ENCODE data around the gene C2CD4C.
"Not testable (repeated sequence)": the region's sequence is repeated elsewhere in the genome, so short reads cannot be mapped to it uniquely, and the experiment has no call there.

Gene C2CD4C

GRCh38 chr19:412356-413355, 3.7 kb upstream of the C2CD4C start:
- DNase-seq = no peak

- DNase-seq = no peak
Observed at GRCh38 chr19:411723-412355, 2.9 kb upstream of the C2CD4C start.

DNA sequence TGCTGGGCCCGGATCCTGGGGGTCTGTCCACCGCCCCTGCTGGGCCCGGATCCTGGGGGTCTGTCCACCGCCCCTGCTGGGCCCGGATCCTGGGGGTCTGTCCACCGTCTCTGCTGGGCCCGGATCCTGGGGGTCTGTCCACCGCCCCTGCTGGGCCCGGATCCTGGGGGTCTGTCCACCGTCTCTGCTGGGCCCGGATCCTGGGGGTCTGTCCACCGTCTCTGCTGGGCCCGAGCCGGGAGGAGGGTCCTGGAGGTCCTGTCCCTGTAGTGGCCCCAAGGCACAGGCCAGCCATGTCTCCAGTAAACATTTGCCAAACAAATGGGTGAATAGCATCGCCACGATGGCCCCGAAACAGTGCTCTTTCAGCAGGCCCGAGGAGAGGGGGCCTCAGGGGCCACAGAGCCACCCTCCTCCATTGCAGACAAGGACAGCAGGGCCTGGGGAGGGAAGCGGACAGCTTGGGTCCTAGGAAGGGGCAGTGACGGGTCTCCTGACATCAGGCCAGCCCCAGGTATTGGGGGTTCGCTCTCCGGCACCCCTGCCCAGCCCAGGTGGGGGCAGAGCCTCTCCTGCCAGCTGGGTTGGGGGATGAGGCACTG, 2.3 kb upstream of the C2CD4C start:
- DNase-seq = not testable (repeated sequence)

DNA sequence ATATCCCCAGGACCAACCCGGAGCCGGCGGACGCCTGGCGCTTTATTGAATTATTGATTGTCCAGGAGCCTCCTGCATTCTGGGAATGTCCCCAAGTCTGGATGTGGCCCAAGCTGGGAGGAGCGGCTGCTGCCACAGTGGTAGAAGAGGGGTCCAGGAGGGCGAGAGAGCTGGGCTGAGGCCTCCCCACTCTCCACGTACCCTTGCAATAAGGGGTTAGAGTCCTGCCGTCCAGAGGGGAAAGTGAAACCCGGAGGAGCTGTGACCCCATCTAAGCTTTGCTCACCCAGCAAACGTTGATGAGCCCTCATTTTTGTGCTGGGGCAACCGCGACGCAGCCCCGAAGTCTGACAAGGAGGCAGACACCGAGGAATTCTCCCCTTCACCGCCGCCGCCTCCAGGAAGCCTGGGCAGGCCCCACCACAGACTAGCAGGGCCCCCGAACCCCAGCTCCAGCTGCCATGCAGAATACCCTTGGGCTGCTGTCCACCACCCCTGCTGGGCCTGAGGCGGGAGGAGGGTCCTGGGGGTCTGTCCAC, 1.4 kb upstream of the C2CD4C start:
- no peak for DNase-seq

DNA sequence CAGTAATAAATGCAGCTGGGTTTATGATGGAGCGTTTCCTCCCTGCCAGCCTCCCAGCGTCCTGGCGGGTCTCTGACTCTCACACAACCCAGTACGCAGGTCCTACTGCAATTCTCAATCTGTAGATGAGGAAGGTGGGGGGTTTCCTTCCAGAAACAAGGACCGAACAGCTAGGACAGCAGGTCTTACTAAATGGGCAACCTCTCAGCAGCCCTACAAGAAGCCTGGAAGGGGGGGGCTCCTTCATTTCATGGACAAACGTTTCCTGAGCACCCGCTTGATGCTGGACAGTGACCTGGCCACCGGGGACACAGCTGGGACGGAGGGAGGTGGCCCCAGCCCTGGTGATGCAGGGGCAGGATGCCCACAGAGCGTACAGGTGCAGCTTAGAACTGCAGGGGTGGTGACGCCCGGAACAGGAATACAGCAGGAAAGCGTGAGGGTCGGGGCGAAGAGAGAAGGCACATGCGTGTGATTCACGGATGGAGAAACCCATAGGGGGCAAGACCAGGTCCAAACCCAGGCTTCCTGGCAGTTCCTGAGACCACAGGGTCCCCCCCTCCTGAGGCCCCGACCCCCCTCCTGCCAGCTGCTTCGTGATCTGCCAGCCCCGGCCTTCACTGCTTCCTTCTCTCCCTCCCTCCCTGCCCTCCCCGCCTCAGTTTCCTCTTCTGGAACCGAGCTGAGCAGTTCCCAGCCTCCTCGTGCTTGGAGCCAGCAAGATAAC, 732 bp upstream of the C2CD4C start:
- no peak for DNase-seq

- DNase-seq = no peak
Observed at GRCh38 chr19:408441-408901, 476 bp downstream of the C2CD4C start.

GRCh38 chr19:407511-408440, 1.2 kb downstream of the C2CD4C start:
- DNase-seq = no peak

- no peak for DNase-seq
Observed at GRCh38 chr19:406971-407510, 1.9 kb downstream of the C2CD4C start.

DNA sequence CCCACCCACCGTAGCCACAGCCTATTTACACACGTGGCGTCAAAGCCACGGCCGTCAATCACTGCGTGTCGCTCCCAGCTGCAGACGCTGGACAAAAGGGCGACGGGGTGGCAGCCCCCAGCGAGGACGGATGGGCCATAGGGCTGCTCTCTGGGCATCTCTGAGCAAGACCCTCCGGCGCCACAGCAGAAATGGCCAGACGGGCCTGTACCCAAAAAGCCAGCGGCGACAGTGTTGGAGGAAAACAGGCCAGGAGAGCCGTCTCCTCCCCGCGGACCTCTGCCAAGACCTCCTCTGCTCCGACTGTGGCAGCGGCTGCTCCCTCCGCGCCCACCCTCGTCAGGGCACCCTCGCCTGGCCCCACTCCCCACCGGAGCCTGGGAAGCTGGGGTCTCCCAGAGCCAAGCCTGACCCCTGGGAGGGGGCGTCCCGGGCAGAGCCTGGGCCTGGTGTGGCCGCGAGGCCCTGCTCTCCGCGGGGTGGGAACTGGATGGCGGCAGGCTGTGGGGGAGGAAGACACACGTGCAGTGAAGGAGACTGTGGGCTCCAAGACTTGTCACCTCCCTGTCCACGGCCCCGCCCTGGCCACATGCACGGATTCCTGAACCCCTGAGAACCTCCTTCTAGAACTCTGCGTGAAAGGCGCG, 2.7 kb downstream of the C2CD4C start:
- no peak for DNase-seq

DNA sequence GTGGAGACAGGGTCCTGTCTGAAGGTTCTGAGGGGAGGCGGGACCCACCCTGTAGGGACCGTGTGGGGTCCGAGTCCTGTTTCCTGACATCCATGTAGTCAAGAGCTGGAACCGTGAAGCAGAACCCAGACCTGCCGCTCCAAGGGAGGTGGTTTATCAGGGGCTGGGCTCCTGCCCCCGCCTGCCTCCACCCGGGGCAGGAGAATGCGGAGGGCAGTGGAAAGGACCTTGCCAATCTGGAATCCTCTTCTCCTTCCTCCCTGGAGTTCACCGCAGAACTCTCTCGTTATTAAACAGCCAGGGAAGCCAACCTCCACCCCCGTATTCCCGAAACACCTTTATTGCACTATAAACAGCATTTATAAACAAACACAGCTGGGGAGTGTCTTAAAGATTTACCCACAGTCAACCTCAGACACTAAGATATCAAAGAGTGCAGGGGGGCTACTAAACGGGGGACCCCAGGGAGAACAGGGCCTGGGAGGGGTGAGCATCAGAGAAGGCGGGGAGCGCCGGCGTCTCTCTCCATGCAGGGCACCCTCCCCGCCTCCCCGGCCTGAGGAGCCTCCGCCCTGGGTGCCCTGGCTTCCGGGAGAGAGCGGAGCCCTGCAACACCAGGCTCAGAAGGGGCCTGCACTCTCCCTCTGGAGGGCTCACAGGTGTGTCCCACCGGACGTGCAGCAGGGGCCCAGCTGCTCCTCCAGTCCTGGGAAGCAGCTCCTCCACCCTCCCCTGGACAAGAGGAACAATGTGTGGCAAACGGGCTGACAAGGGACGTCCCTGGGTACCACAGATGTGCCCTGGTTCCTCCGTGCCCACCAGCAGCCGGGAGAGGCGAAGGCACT, 3.6 kb downstream of the C2CD4C start:
- DNase-seq = no peak

GRCh38 chr19:403221-404027, 5.5 kb downstream of the C2CD4C start:
- DNase-seq = no peak

- DNase-seq = no peak
Observed at GRCh38 chr19:402786-403185, 6.2 kb downstream of the C2CD4C start.

GRCh38 chr19:401866-402511, 7.0 kb downstream of the C2CD4C start:
- no peak for DNase-seq

DNA sequence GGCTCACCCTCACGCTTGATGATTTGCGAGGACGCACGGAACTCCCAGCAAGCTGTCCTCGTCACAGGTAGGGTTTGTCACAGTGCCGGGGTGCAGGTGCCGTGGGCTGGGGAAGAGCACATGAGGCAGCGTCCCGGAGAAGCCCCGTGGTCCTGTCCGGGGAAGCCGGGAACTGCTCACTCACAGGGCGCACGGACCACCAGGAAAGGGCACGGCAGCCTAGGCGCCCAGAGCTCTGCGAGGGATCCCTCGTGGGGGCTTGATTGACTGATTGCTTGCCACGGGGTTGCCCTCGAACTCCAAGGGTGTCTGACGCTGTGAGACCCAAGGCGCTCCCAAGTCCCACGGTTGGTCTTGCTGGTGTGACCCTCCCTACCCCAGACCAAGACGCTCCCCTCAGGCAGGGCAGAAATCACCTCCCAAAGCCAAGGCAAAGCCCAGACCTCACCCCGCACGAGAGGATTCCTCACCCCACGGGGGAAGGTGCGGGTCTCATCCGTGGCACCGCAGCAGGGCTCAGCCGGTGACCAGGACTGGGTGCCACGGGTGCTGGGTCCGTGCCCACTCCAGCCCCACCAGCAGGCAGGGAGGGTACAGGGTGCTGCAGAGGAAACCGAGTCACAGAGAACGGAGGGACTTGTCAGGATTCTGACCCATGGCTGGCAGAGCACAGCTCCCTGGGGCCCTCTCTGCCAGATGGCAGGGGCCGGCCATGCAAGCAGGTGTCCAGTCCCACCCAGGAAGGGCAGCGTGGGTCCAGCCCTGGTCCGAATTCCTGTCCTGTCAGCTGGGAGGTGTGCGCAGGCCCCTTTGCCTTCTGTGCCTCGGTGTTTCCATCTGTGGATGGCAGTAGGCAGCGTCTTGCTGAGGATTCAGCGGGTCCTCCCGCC, 7.7 kb downstream of the C2CD4C start:
- DNase-seq = no peak

- no peak for DNase-seq
Observed at GRCh38 chr19:399370-399769, 9.6 kb downstream of the C2CD4C start.

DNA sequence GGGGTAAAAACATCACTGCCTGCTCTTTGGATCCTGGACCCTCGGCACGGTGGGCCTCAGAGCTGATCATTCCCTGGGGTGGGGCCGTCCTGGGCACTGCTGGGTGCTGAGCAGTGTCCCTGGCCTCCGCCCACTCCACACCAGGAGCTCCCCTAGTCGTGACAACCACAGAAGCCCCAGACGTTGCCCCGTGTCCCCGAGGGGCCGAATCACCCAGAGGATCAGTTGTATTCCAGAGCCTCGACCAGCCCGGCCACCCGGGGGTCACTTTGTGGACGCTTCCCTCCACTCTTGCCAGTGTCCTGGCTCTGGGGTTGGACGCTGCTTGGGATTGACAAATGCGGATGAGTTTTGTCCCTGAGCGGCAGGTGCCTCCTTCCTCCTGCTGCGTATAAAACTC, 10.2 kb downstream of the C2CD4C start:
- no peak for DNase-seq

All from effector CD4-positive, alpha-beta T cell (primary cell).